Measurements from ENCODE around the gene FAN1. TPM values are rescaled to one million over a fixed set of nuclear protein-coding genes. Genes with fewer than 3 reads are reported as not detected.
A peak's percentile ranks its signal among the peaks of the same experiment; 100 is the strongest.

Gene FAN1
- total and polyA plus RNA-seq, 2 donors (not counting 3 experiments of a cell fraction or from before 2014, with no cell fraction given), result 4.3 to 11.7 TPM

DNA sequence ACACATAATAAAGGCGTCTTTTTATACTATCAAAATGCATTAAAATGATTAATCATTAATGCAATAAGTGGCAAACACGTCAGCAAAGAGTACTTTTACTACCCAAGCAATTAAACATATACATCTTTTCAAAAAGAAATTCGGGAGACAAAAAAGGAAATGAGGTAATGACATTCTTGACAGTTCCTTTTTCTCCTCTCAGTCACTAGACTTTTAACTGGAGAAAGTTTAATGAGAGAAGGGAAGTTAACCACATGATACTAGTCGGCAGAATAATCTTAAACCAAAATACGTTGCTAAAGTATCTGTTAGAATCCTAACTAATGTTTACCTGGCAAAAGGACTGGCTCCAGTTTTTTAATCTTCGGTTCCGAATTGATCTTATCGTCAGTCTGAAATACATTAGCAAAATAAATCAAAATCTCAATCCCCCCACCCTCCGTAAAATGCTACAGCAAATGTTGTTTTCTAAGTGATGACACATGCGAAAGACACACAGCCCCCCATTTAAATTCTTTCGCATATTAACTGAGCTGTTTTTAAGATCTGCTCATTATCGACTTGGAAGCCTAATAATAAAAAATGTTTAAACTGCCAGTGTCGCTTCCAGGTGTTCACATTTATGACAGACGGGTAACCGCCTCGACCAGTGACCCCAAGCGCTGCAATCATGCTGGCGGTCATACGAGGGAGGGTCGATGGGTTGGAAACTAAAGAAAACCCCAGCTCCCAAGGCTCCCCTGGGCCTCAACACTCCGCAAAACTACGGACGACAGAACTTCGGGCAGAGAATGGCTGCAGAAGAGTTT lies 86.9 kb downstream of the FAN1 start:
- peak; percentile 71 for FAIRE-seq
- POLR2A ChIA-PET, result interaction anchor here (0.6 to 2.9 kb wide), 7 partner anchors 8 to 138 kb away, joined by 3 to 9 read pairs (median 6); no protein-coding TSS in a partner anchor

More for the DNA sequence above, 86.9 kb downstream of the FAN1 start:
- dilution Hi-C loops (cut with MboI; ENCODE audit: extremely low pct_ligation_motif_present, low sequenced_read_pairs) (no loop called here), intact Hi-C loops (cut with micrococcal nuclease) (loop anchor here (2.0 kb wide), 2 partner anchors 32 to 90 kb away; no protein-coding TSS in a partner anchor)
- DNase-seq (ENCODE audit: low read depth, low spot score), result peak; percentile 28
- peaks cover 38% of the 10 kb centered on the region for H3K4me1 ChIP-seq (ENCODE audit: control insufficient read depth, extremely low read depth, insufficient read depth, low read length)
- H2AFZ ChIP-seq (ENCODE audit: low read depth, low read length), result peak overlapping the region; percentile 83
- peak overlapping the region; percentile 88 for H3K27ac ChIP-seq (ENCODE audit: insufficient read depth, low read depth, low read length)
- no peaks in the 10 kb centered on the region for H4K20me1 ChIP-seq (replicated peaks; ENCODE audit: control insufficient read depth, extremely low read depth, insufficient read depth, low read length)
- H3K9ac ChIP-seq (replicated peaks; ENCODE audit: extremely low read depth, insufficient read depth, low read length), result peak overlapping the region; percentile 92
- TF ChIP-seq, protein P1, sequence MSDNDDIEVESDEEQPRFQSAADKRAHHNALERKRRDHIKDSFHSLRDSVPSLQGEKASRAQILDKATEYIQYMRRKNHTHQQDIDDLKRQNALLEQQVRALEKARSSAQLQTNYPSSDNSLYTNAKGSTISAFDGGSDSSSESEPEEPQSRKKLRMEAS (IDR thresholded peaks at IDR 0.05; ENCODE audit: insufficient read depth, insufficient read length), result no peak
- TF ChIP-seq POLR2A (IDR thresholded peaks at IDR 0.05; ENCODE audit: low read depth, low read length), result no peak
- no peak for TF ChIP-seq POLR2AphosphoS5 (IDR thresholded peaks at IDR 0.05; ENCODE audit: insufficient read depth, low read depth, low read length)
- TF ChIP-seq FOS (IDR thresholded peaks at IDR 0.05; ENCODE audit: borderline replicate concordance, insufficient read depth, low read length), result no peak
- TF ChIP-seq GATA2 (IDR thresholded peaks at IDR 0.05; ENCODE audit: insufficient read depth, insufficient read length, low read depth, low read length), result no peak
- TF ChIP-seq JUN (IDR thresholded peaks at IDR 0.05; ENCODE audit: borderline replicate concordance, insufficient read depth, insufficient read length, low read depth), result no peak
- TF ChIP-seq, protein P2, sequence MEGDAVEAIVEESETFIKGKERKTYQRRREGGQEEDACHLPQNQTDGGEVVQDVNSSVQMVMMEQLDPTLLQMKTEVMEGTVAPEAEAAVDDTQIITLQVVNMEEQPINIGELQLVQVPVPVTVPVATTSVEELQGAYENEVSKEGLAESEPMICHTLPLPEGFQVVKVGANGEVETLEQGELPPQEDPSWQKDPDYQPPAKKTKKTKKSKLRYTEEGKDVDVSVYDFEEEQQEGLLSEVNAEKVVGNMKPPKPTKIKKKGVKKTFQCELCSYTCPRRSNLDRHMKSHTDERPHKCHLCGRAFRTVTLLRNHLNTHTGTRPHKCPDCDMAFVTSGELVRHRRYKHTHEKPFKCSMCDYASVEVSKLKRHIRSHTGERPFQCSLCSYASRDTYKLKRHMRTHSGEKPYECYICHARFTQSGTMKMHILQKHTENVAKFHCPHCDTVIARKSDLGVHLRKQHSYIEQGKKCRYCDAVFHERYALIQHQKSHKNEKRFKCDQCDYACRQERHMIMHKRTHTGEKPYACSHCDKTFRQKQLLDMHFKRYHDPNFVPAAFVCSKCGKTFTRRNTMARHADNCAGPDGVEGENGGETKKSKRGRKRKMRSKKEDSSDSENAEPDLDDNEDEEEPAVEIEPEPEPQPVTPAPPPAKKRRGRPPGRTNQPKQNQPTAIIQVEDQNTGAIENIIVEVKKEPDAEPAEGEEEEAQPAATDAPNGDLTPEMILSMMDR (IDR thresholded peaks at IDR 0.05; ENCODE audit: extremely low read depth in 1 of 2, insufficient read depth in 1 of 2, low read depth in 1 of 2, low read length in 2 of 2), result no peak
- TF ChIP-seq MYC (IDR thresholded peaks at IDR 0.05; ENCODE audit: low read depth, low read length), result no peak
- TF ChIP-seq EZH2 (IDR thresholded peaks at IDR 0.05; ENCODE audit: borderline replicate concordance, low read depth, low read length, severe bottlenecking), result no peak
- H3K9me1 ChIP-seq (replicated peaks; ENCODE audit: control insufficient read depth, extremely low read depth, insufficient read depth, low read length), result no peaks in the 10 kb centered on the region
- no peaks in the 10 kb centered on the region for H3K9me3 ChIP-seq (replicated peaks; ENCODE audit: control insufficient read depth, insufficient read depth, low read length)
- peak overlapping the region; percentile 100 for H3K4me2 ChIP-seq (ENCODE audit: insufficient read depth, low read length)
- peaks cover 47% of the 10 kb centered on the region for H3K79me2 ChIP-seq (ENCODE audit: control insufficient read depth, insufficient read depth, low read length)
- peak overlapping the region; percentile 81 to 96 (median 91) for H3K4me3 ChIP-seq (replicated peaks in 1 of 3; ENCODE audit: insufficient read depth in 1 of 3, low read depth in 1 of 3, low read length in 3 of 3)
- CTCF ChIA-PET, result interaction anchor here (1.0 to 13.6 kb wide), 7 partner anchors 13 to 138 kb away, joined by 3 to 175 read pairs (median 5); no protein-coding TSS in a partner anchor
- no peaks in the 10 kb centered on the region for H3K27me3 ChIP-seq (ENCODE audit: control insufficient read depth in 2 of 2, insufficient read depth in 2 of 2, low read length in 2 of 2)
- H3K36me3 ChIP-seq (ENCODE audit: control insufficient read depth in 2 of 2, extremely low read depth in 1 of 2, insufficient read depth in 2 of 2, low read length in 2 of 2), result peaks cover 6 to 8% of the 10 kb centered on the region in 2 experiments
- TSS peak; percentile 41 for BruUV-seq (replicated peaks)
